GM12891 (cell line): ENCODE measurements around the gene HELQ.

Experiments
- POLR2A ChIP-seq: IDR thresholded peaks from 2 replicates; pipeline ENCODE4 v1.6.1; 2011; ENCODE audit warnings: low read depth, low read length, control low read depth
- POLR2AphosphoS5 ChIP-seq: IDR thresholded peaks from 2 replicates; pipeline ENCODE4 v1.6.1; 2011; ENCODE audit warnings: low read depth, low read length, control low read depth
- POU2F2 ChIP-seq: IDR thresholded peaks from 2 replicates; pipeline ENCODE4 v1.6.1; 2011; ENCODE audit warnings: low read depth, mild to moderate bottlenecking, control low read depth, low read length, moderate library complexity
- SPI1 ChIP-seq: IDR thresholded peaks from 2 replicates; pipeline ENCODE4 v1.6.1; 2011; ENCODE audit warnings: low read depth, low read length, control low read depth
- TAF1 ChIP-seq: IDR thresholded peaks from 2 replicates; pipeline ENCODE4 v1.6.1; 2011; ENCODE audit warnings: low read depth, low read length, control low read depth

- TF ChIP-seq POLR2A: no peak
- TF ChIP-seq TAF1: no peak
- no peak for TF ChIP-seq POLR2AphosphoS5
- no peak for TF ChIP-seq POU2F2
- no peak for TF ChIP-seq SPI1
Observed at GRCh38 chr4:83431200-83431599, 24.4 kb downstream of the HELQ start.
